Ovary (tissue), 9 donors: ENCODE data around the gene ARL6IP6. TPM values are rescaled to one million over a fixed set of nuclear protein-coding genes. Genes with fewer than 3 reads are reported as not detected.

Experiments
- DNase-seq, 5 donors: peaks; one replicate each; pipeline ENCODE4 v3.0.0-alpha.2; 2019 to 2020
- H3K27ac ChIP-seq, 2 donors: fragments of 200-600 bp; one replicate each; pipeline versions ENCODE4 v1.5.1 to v1.8.0; 2019 to 2022
- H3K27me3 ChIP-seq: fragments of 200-600 bp; one replicate; pipeline ENCODE4 v1.8.0; 2022
- H3K36me3 ChIP-seq: fragments of 200-600 bp; sonication (generic); one replicate; pipeline ENCODE4 v1.5.1; 2019
- H3K4me1 ChIP-seq: one replicate; pipeline ENCODE4 v1.8.1; 2013; ENCODE audit warnings: mild to moderate bottlenecking, moderate library complexity; ENCODE audit not compliant: insufficient read depth
- H3K4me3 ChIP-seq: fragments of 200-600 bp; sonication (generic); one replicate; pipeline ENCODE4 v1.5.1; 2017
- H3K9me3 ChIP-seq, 2 donors: fragments of 200-600 bp in 1 of 2; sonication (generic) in 1 of 2; one replicate each; pipeline versions ENCODE4 v1.5.1 to v1.8.1; 2013 to 2019; ENCODE audit warnings: mild to moderate bottlenecking in 1 of 2, moderate library complexity in 1 of 2
- CTCF ChIP-seq, 3 donors: fragments of 450-650 bp in 2 of 3; fragments of 200-600 bp in 1 of 3; IDR thresholded peaks; one replicate each; pipeline versions ENCODE4 v1.5.1 to v1.8.0; 2016 to 2022; ENCODE audit warnings: antibody characterized with exemption in 3 of 3, mild to moderate bottlenecking in 1 of 3
- EP300 ChIP-seq: sonication (generic); formaldehyde crosslinking; IDR thresholded peaks from one replicate; pipeline ENCODE4 v1.6.1; 2017; ENCODE audit warnings: antibody characterized with exemption
- POLR2A ChIP-seq: fragments of 450-650 bp; IDR thresholded peaks from one replicate; pipeline ENCODE4 v1.6.1; 2017; ENCODE audit warnings: antibody characterized with exemption, mild to moderate bottlenecking, moderate library complexity
- WGBS, 3 donors: extraction: QIAGEN DNeasy Blood & Tissue Kit in 1 of 3; methylation state at CpG; one replicate each; pipeline versions ENCODE4 v1.1.5 to v1.1.7; 2013 to 2017; 5-methylcytosine and 5-hydroxymethylcytosine counted together
- intact Hi-C, 4 donors: fragments of 100-400 bp; cut with DNase I; formaldehyde crosslinking; loops; one replicate each; pipeline versions ENCODE4 v1.11.0 to v1.15.1; 2022 to 2023
- polyA plus RNA-seq, 2 donors: library from polyadenylated mRNA; stranded (reverse); fragments of 200-250 nt in 1 of 2; fragments of 350-450 nt in 1 of 2; fragmentation: Illumina TruSeq in 1 of 2; extraction: RNeasy Lipid Tissue Mini Kit (QIAGEN cat#74804) in 1 of 2; gene quantifications; one replicate each; pipeline ENCODE4 v1.2.3, GENCODE V29; 2013 to 2014
- total RNA-seq, 7 donors: library from RNA; depleted of rRNA in 2 of 7; stranded (reverse); fragments of >200 nt in 2 of 7; fragmentation: NEBNext Ultra II Directional in 3 of 7; extraction: Animal tissue kit (Norgen Biotek cat#: 25700) in 3 of 7; gene quantifications; one replicate each; pipeline versions ENCODE4 v1.1.0 to v1.2.4, GENCODE V29; 2016 to 2023
- donor health status: DM: no; HTN: no; CAD: no; lungs with moderate emphysema.
- donor health status: DM: no; HTN: no; CAD: no.
- donor health status: Bipolar disorder and iron deficiency.
- donor health status: DM: yes; HTN: yes; CAD: no.
- donor health status: DM: no; HTN: no; CAD: no.
- donor health status: DM: yes; HTN: yes; CAD: no.

ARL6IP6 gene
- total and polyA plus RNA-seq, 9 donors: 11.1 to 38.6 (median 14.4) TPM

- 20 to 25% (median 25%) methylated on average over 8 of the region's 8 CpGs for WGBS, 3 donors
- no peak for TF ChIP-seq EP300
- TF ChIP-seq CTCF (IDR thresholded peaks at IDR 0.05): no peak
- no peak for TF ChIP-seq POLR2A
- Histone ChIP-seq H3K9me3 (no peaks in the 10 kb centered on the region), H3K36me3 (no peaks in the 10 kb centered on the region), H3K4me3 (peak overlapping the region; percentile 96), H3K27ac (no peak overlapping the region), H3K4me1 (peaks cover 5% of the 10 kb centered on the region), H3K27me3 (no peaks in the 10 kb centered on the region)
- no peak for DNase-seq
- intact Hi-C loops: loop anchor here in 1 of 4 donors (5.0 kb wide), 1 partner anchor 539 kb away; the partner anchor contains the start of gene STAM2
Measured at GRCh38 chr2:152715854-152716428, 2.5 kb upstream of the ARL6IP6 start.

- Histone ChIP-seq H3K36me3 (no peaks in the 10 kb centered on the region), H3K9me3 (no peaks in the 10 kb centered on the region), H3K4me1 (peaks cover 5% of the 10 kb centered on the region), H3K4me3 (peak overlapping the region; percentile 96), H3K27ac (peak overlapping the region; percentile 92 to 94), H3K27me3 (no peaks in the 10 kb centered on the region)
- intact Hi-C loops: loop anchor here in 1 of 4 donors (5.0 kb wide), 1 partner anchor 540 kb away; the partner anchor contains the start of gene STAM2
- 0 to 1% (median 1%) methylated on average over 13 of the region's 13 CpGs for WGBS, 3 donors
- peak in 4 of 5 donors; percentile 31 to 46 (median 42) for DNase-seq
- TF ChIP-seq POLR2A (no peak), CTCF (IDR thresholded peaks at IDR 0.05) (no peak), EP300 (no peak)
Measured at GRCh38 chr2:152716805-152717227, 1.6 kb upstream of the ARL6IP6 start.

GRCh38 chr2:152717228-152718075, 968 bp upstream of the ARL6IP6 start, which contains the start of gene PRPF40A:
PRPF40A (minus strand) TSS chr2:152717461; CDS start chr2:152717439, 22 bp downstream.
- TF ChIP-seq POLR2A (peak; percentile 60), CTCF (IDR thresholded peaks at IDR 0.05) (peak in 1 of 3 donors; percentile 16), EP300 (no peak)
- WGBS, 3 donors: 0 to 1% (median 0%) methylated on average over 66 to 71 of the region's 71 CpGs
- intact Hi-C loops: loop anchor here in 1 of 4 donors (5.0 kb wide), 1 partner anchor 540 kb away; the partner anchor contains the start of gene STAM2

GRCh38 chr2:152718909-152719645, 657 bp downstream of the ARL6IP6 start:
- H3K4me1 ChIP-seq: peaks cover 5% of the 10 kb centered on the region
- H3K9me3 ChIP-seq: no peaks in the 10 kb centered on the region
- H3K36me3 ChIP-seq: no peaks in the 10 kb centered on the region
- no peak for DNase-seq
- WGBS, 3 donors: 2 to 3% (median 2%) methylated on average over 23 of the region's 23 CpGs
- no peaks in the 10 kb centered on the region for H3K27me3 ChIP-seq
- H3K4me3 ChIP-seq: peak overlapping the region; percentile 96
- H3K27ac ChIP-seq: peak overlapping the region; percentile 36 to 94
- intact Hi-C loops: loop anchor here in 1 of 4 donors (5.0 kb wide), 1 partner anchor 542 kb away; the partner anchor contains the start of gene STAM2
- TF ChIP-seq EP300 (no peak), POLR2A (no peak), CTCF (IDR thresholded peaks at IDR 0.05) (no peak)

More at GRCh38 chr2:152717228-152718075, 968 bp upstream of the ARL6IP6 start, which contains the start of gene PRPF40A:
- peak; percentile 98 to 99 (median 99) for DNase-seq
- peaks cover 5% of the 10 kb centered on the region for H3K4me1 ChIP-seq
- no peaks in the 10 kb centered on the region for H3K36me3 ChIP-seq
- H3K9me3 ChIP-seq: no peaks in the 10 kb centered on the region
- H3K27ac ChIP-seq: peak within 1 kb of the TSS; percentile 92 to 94
- H3K27me3 ChIP-seq: no peaks in the 10 kb centered on the region
- H3K4me3 ChIP-seq: peak within 1 kb of the TSS; percentile 96
